ENCODE measurements around the gene CNOT1.

DNA sequence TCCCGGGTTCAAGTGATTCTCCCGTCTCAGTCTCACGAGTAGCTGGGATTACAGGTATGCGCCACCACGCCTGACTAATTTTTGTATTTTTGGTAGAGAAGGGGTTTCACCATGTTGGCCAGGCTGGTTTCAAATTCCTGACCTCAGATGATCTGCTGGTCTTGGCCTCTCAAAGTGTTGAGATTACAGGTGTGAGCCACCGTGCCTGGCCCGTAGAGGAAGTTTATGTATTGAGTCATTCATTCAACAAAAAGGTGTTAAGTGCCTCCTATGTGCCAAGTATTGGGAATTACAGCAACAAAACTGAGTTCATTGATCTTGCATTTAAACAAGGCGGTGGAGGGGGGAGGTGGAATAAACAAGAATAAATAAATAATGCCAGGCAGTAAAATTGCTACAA lies 10.2 kb upstream of the CNOT1 start:
- TF ChIP-seq EZH2 (optimal IDR thresholded peaks at IDR 0.05; ENCODE audit: low read depth, low read length) = no peak
- TF ChIP-seq, protein P1, sequence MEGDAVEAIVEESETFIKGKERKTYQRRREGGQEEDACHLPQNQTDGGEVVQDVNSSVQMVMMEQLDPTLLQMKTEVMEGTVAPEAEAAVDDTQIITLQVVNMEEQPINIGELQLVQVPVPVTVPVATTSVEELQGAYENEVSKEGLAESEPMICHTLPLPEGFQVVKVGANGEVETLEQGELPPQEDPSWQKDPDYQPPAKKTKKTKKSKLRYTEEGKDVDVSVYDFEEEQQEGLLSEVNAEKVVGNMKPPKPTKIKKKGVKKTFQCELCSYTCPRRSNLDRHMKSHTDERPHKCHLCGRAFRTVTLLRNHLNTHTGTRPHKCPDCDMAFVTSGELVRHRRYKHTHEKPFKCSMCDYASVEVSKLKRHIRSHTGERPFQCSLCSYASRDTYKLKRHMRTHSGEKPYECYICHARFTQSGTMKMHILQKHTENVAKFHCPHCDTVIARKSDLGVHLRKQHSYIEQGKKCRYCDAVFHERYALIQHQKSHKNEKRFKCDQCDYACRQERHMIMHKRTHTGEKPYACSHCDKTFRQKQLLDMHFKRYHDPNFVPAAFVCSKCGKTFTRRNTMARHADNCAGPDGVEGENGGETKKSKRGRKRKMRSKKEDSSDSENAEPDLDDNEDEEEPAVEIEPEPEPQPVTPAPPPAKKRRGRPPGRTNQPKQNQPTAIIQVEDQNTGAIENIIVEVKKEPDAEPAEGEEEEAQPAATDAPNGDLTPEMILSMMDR (IDR thresholded peaks at IDR 0.05; ENCODE audit: low read length) = no peak
- TF ChIP-seq EZH2phosphoT487 (IDR thresholded peaks at IDR 0.05; ENCODE audit: low read length) = no peak

Measured in MM.1S (cell line).